Esophagus squamous epithelium (tissue), 5 donors: ENCODE data around the gene PRAME. TPM values are rescaled to one million over a fixed set of nuclear protein-coding genes. Genes with fewer than 3 reads are reported as not detected.

Experiments used
- DNase-seq: peaks from one replicate; lab custom pipeline; 2025; lab: John Stamatoyannopoulos, UW
- H3K27ac ChIP-seq, 4 donors: fragments of 200-600 bp; sonication (generic); one replicate each; pipeline ENCODE4 v1.5.1; 2016 to 2019; ENCODE audit warnings: mild to moderate bottlenecking in 1 of 4
- H3K27me3 ChIP-seq, 4 donors: fragments of 200-600 bp; sonication (generic); 1 replicate in 3 of 4; 2 replicates in 1 of 4; pipeline versions ENCODE4 v1.5.1 to v1.6.0; 2017 to 2021; ENCODE audit warnings: antibody characterized with exemption in 1 of 4
- H3K36me3 ChIP-seq, 3 donors: fragments of 200-600 bp; sonication (generic); one replicate each; pipeline ENCODE4 v1.5.1; 2016 to 2019
- H3K4me1 ChIP-seq, 3 donors: fragments of 200-600 bp; sonication (generic); one replicate each; pipeline ENCODE4 v1.5.1; 2017 to 2019
- H3K4me3 ChIP-seq, 4 donors: fragments of 200-600 bp; sonication (generic); 1 replicate in 3 of 4; 2 replicates in 1 of 4; pipeline ENCODE4 v1.5.1; 2016 to 2019; ENCODE audit warnings: mild to moderate bottlenecking in 2 of 4, moderate library complexity in 1 of 4
- H3K9me3 ChIP-seq, 3 donors: fragments of 200-600 bp; sonication (generic); one replicate each; pipeline ENCODE4 v1.5.1; 2016 to 2019
- CTCF ChIP-seq, 6 experiments: fragments of 450-650 bp in 4 of 6; fragments of 200-600 bp in 2 of 6; sonication (generic) in 2 of 6; IDR thresholded peaks; one replicate each; pipeline ENCODE4 v1.5.1; 2016 to 2019; ENCODE audit warnings: antibody characterized with exemption in 6 of 6, mild to moderate bottlenecking in 4 of 6, moderate library complexity in 4 of 6
- POLR2A ChIP-seq, 4 donors: fragments of 450-650 bp; IDR thresholded peaks; one replicate each; pipeline ENCODE4 v1.6.1; 2017; ENCODE audit warnings: antibody characterized with exemption in 4 of 4, mild to moderate bottlenecking in 4 of 4, moderate library complexity in 3 of 4
- WGBS, 2 donors: methylation state at CpG; one replicate each; pipeline ENCODE4 v1.1.5; 2018; 5-methylcytosine and 5-hydroxymethylcytosine counted together
- intact Hi-C: fragments of 100-400 bp; cut with DNase I; formaldehyde crosslinking; loops from one replicate; pipeline ENCODE4 v1.15.0; 2022
- total RNA-seq, 4 donors: library from RNA; depleted of rRNA; stranded (reverse); fragments of >200 nt; gene quantifications; one replicate each; pipeline ENCODE4 v1.1.0, GENCODE V29; 2016
- donor health status: DM: yes; HTN: yes; CAD: no.

The PRAME gene
- total RNA-seq, 4 donors from 2014 or later, result not detected

- Histone ChIP-seq H3K36me3 (no peaks in the 10 kb centered on the region), H3K4me1 (no peaks in the 10 kb centered on the region), H3K4me3 (no peak overlapping the region), H3K9me3 (no peaks in the 10 kb centered on the region), H3K27me3 (peaks cover 0 to 11% (median 0%) of the 10 kb centered on the region in 4 donors), H3K27ac (no peak overlapping the region)
- no peak for DNase-seq
- WGBS, 2 donors, result 83 to 87% methylated on average over 6 of the region's 6 CpGs
- intact Hi-C loops, result no loop called here
- no peak for TF ChIP-seq CTCF (IDR thresholded peaks at IDR 0.05)
- no peak for TF ChIP-seq POLR2A (IDR thresholded peaks at IDR 0.05)
Measured at GRCh38 chr22:22600531-22601261, 41.6 kb upstream of the PRAME start.

GRCh38 chr22:22599248-22599647 is 40.2 kb upstream of the PRAME start:
- Histone ChIP-seq H3K36me3 (no peaks in the 10 kb centered on the region), H3K27ac (no peak overlapping the region), H3K4me1 (no peaks in the 10 kb centered on the region), H3K9me3 (no peaks in the 10 kb centered on the region), H3K4me3 (no peak overlapping the region), H3K27me3 (peaks cover 0 to 16% (median 0%) of the 10 kb centered on the region in 4 donors)
- intact Hi-C loops, result no loop called here
- 46 to 47% methylated on average over 2 of the region's 3 CpGs for WGBS, 2 donors
- DNase-seq, result no peak
- no peak for TF ChIP-seq CTCF (IDR thresholded peaks at IDR 0.05)
- TF ChIP-seq POLR2A (IDR thresholded peaks at IDR 0.05), result no peak

- H3K4me1 ChIP-seq, result no peaks in the 10 kb centered on the region
- TF ChIP-seq CTCF (IDR thresholded peaks at IDR 0.05) (no peak), POLR2A (IDR thresholded peaks at IDR 0.05) (no peak)
- H3K4me3 ChIP-seq, result no peak overlapping the region
- H3K27ac ChIP-seq, result no peak overlapping the region
- no peaks in the 10 kb centered on the region for H3K36me3 ChIP-seq
- intact Hi-C loops, result no loop called here
- H3K27me3 ChIP-seq, result peaks cover 0 to 17% (median 0%) of the 10 kb centered on the region in 4 donors
- no peaks in the 10 kb centered on the region for H3K9me3 ChIP-seq
- WGBS, 2 donors, result 36 to 52% methylated on average over 3 to 4 of the region's 5 CpGs
- DNase-seq, result no peak
Measured at GRCh38 chr22:22598144-22598543, 39.1 kb upstream of the PRAME start.

GRCh38 chr22:22595001-22595835 is 36.2 kb upstream of the PRAME start:
- intact Hi-C loops, result no loop called here
- Histone ChIP-seq H3K36me3 (no peaks in the 10 kb centered on the region), H3K4me3 (no peak overlapping the region), H3K4me1 (no peaks in the 10 kb centered on the region), H3K9me3 (no peaks in the 10 kb centered on the region), H3K27me3 (peaks cover 0 to 32% (median 0%) of the 10 kb centered on the region in 4 donors), H3K27ac (no peak overlapping the region)
- WGBS, 2 donors, result 70 to 94% methylated on average over 2 of the region's 5 CpGs
- no peak for DNase-seq
- TF ChIP-seq POLR2A (IDR thresholded peaks at IDR 0.05), result no peak
- TF ChIP-seq CTCF (IDR thresholded peaks at IDR 0.05), result no peak
